KG1 (cell line): ENCODE measurements around the gene GCHFR.

Experiments used
- DNase-seq: peaks from one replicate; lab custom pipeline; 2025; lab: John Stamatoyannopoulos, UW

GCHFR gene

DNA sequence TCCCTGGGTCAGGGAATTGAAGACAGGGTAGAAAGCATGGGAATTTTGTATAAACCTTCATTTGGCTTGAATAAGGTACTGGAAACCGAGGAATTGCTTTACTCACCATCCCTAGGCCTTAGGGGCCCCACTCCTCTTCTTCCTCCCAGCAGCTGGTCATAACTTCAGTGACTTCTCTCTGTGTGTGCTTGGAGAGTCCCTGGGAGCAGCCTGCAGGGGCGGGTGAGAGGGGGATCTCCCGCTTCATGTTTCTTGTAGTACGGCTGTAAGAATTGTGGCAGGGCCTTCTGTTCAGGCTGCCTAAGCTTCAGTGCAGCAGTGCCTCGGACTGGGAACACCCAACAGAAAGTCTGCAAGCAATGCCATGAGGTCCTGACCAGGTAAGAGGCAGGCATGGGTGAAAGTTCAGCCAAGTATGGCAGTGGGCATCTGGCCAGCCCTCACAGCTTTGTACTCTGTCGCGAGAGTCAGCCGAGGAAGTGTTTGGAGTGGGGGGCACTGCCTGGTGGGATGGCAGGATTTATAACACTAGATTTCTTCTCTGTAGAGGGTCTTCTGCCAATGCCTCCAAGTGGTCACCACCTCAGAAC, 45.1 kb downstream of the GCHFR start:
- no peak for DNase-seq

DNA sequence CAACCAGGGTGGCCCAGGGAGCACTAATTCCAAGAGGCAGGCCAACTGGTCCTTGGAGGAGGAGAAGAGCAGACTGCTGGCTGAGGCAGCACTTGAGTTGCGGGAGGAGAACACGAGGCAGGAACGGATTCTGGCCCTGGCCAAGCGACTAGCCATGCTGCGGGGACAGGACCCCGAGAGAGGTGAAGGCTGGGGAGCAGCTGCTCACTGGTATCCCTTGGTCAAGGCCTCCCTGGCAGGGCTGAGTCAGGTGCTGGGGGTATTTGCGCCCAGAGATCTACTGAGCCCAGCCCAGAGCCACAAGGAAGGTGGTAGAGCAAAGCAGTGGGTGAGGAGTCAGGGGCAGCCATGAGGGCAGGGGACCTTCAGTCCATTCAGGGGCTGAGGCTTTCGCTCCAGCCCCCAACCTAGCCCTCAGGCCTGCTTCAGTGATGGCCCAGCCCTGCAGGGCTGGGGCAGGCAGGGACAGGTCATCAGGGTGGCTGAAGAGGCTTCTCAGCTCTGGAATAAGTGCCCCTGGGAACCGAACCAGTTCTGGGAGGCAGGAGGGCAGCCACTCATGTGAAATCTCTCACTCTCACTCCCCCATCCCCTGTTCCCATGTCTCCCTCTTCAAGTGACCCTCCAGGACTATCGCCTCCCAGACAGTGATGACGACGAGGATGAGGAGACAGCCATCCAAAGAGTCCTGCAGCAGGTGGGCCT, 49.0 kb downstream of the GCHFR start:
- DNase-seq: no peak

DNA sequence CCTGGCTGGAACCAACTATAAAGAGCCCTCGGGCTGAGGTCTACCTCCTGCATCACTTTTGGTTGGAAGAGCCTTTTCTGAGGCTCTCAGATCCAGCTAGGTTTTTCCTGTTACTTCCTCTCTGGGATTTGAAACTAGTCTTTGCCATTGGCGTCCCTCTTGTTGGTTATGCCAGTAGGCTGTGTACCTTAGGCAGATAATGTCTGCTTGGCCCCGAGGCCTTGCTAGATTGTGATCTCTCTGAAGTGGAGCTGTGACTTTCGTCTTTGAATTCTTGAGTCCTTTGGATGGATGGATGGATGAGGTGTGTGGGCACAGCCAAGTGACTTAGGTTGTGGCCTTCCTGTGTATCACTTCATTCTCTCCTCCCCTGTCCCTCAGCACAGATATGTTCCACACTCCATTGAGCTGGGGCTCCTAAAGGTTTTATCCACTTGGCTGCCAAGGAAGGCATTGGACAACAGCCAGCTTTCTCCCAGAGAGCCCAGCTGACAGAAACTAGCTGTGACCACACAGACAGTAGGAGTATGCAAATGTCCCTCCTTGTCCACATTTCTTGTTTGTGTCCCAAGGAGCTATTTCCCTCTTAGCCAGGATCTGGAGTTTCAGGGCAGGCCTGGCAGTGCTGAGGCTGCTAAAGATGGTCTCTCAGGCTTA, 51.3 kb downstream of the GCHFR start:
- DNase-seq: no peak
